IMR-90 (cell line): ENCODE data around the gene RUSC1. TPM values are rescaled to one million over a fixed set of nuclear protein-coding genes. Genes with fewer than 3 reads are reported as not detected.

Source experiments
- ATAC-seq: fragments of 200-7000 bp; cut with Tn5 transposase; 2 replicates; pipeline ENCODE4 v1.9.1; 2020; ENCODE audit warnings: low read depth, mild to moderate bottlenecking, moderate library complexity
- BruUV-seq: library from RNA; stranded (reverse); fragments of 400-500 nt; replicated peaks from 2 replicates; lab custom pipeline; 2021; lab: Mats Ljungman, UMichigan
- CTCF ChIA-PET: fragments of 300-600 bp; formaldehyde crosslinking; extraction: SDS; loops from one replicate; lab custom pipeline; 2021; ENCODE audit warnings: antibody characterized with exemption; lab: Yijun Ruan, JAX
- POLR2A ChIA-PET: fragments of 300-600 bp; sonication (Branson Sonifier 250); formaldehyde crosslinking; loops from one replicate; lab custom pipeline; 2022; ENCODE audit warnings: antibody characterized with exemption; ENCODE audit not compliant: unreplicated experiment; lab: Charles Lee
- DNase-seq: peaks from one replicate; pipeline ENCODE4 v3.0.0; 2013
- H2AFZ ChIP-seq: replicated peaks from 2 replicates; pipeline ENCODE3; 2013; ENCODE audit warnings: low read length, mild to moderate bottlenecking; ENCODE audit not compliant: poor library complexity
- H2AK5ac ChIP-seq: 2 replicates; pipeline ENCODE4 v1.6.1; 2013; ENCODE audit warnings: low read depth, low read length, inconsistent platforms
- H2AK9ac ChIP-seq: replicated peaks from 2 replicates; pipeline ENCODE3; 2013; ENCODE audit warnings: mild to moderate bottlenecking, low read depth, low read length, moderate library complexity; ENCODE audit not compliant: poor library complexity
- H2BK120ac ChIP-seq: 2 replicates; pipeline ENCODE4 v1.6.1; 2013; ENCODE audit warnings: low read depth, low read length, inconsistent platforms
- H2BK15ac ChIP-seq: 3 replicates; pipeline ENCODE4 v1.6.1; 2013; ENCODE audit warnings: low read depth, low read length, inconsistent platforms
- H2BK20ac ChIP-seq: 2 replicates; pipeline ENCODE4 v1.6.1; 2013; ENCODE audit warnings: low read depth, mild to moderate bottlenecking, inconsistent platforms, low read length, moderate library complexity
- H2BK5ac ChIP-seq: 2 replicates; pipeline ENCODE4 v1.6.1; 2013; ENCODE audit warnings: mild to moderate bottlenecking, low read depth, low read length, inconsistent platforms; ENCODE audit not compliant: poor library complexity, severe bottlenecking
- H3K14ac ChIP-seq: replicated peaks from 2 replicates; pipeline ENCODE4 v1.6.1; 2013; ENCODE audit warnings: low read depth, low read length, inconsistent platforms
- H3K18ac ChIP-seq: 2 replicates; pipeline ENCODE4 v1.6.1; 2013; ENCODE audit warnings: low read depth, low read length, control low read depth
- H3K23ac ChIP-seq: 2 replicates; pipeline ENCODE4 v1.6.1; 2013; ENCODE audit warnings: low read depth, low read length, inconsistent platforms
- H3K27ac ChIP-seq: 2 replicates; pipeline ENCODE4 v1.5.1; 2013; ENCODE audit warnings: mild to moderate bottlenecking, control low read depth, low read length; ENCODE audit not compliant: insufficient read depth
- H3K27me3 ChIP-seq: 2 replicates; pipeline ENCODE4 v1.6.1; 2013; ENCODE audit warnings: low read length; ENCODE audit not compliant: control insufficient read depth, insufficient read depth
- H3K36me3 ChIP-seq: 2 replicates; pipeline ENCODE4 v1.6.1; 2013; ENCODE audit warnings: low read length, mixed read lengths; ENCODE audit not compliant: control insufficient read depth, insufficient read depth
- H3K4ac ChIP-seq: 2 replicates; pipeline ENCODE4 v1.6.1; 2013; ENCODE audit warnings: low read depth, low read length, inconsistent platforms
- H3K4me1 ChIP-seq: 2 replicates; pipeline ENCODE4 v1.6.1; 2013; ENCODE audit warnings: low read length, mixed read lengths; ENCODE audit not compliant: control insufficient read depth, insufficient read depth
- H3K4me2 ChIP-seq: 2 replicates; pipeline ENCODE4 v1.6.1; 2013; ENCODE audit warnings: low read depth, mild to moderate bottlenecking, control low read depth, low read length, moderate library complexity
- H3K4me3 ChIP-seq: 2 replicates; pipeline ENCODE4 v1.5.1; 2013; ENCODE audit warnings: low read depth, mild to moderate bottlenecking, control low read depth, low read length, moderate library complexity; ENCODE audit not compliant: insufficient read depth
- H3K56ac ChIP-seq: 2 replicates; pipeline ENCODE4 v1.6.1; 2013; ENCODE audit warnings: low read length, inconsistent platforms; ENCODE audit not compliant: insufficient read depth; ENCODE audit errors: extremely low read depth
- H3K79me1 ChIP-seq, 2 experiments: 2 replicates each; pipeline ENCODE4 v1.6.1; 2013; ENCODE audit warnings: low read length in 2 of 2, inconsistent platforms in 1 of 2, low read depth in 1 of 2
- H3K9ac ChIP-seq: 2 replicates; pipeline ENCODE4 v1.6.1; 2013; ENCODE audit warnings: low read depth, low read length, control low read depth
- H3K9me1 ChIP-seq: 2 replicates; pipeline ENCODE4 v1.6.1; 2013; ENCODE audit warnings: low read length, inconsistent platforms; ENCODE audit not compliant: insufficient read depth
- H3K9me3 ChIP-seq: 2 replicates; pipeline ENCODE4 v1.6.1; 2013; ENCODE audit warnings: low read length; ENCODE audit not compliant: control insufficient read depth, insufficient read depth
- H4K20me1 ChIP-seq: 2 replicates; pipeline ENCODE4 v1.6.1; 2013; ENCODE audit warnings: low read length, inconsistent platforms; ENCODE audit not compliant: insufficient read depth
- H4K5ac ChIP-seq: 2 replicates; pipeline ENCODE4 v1.6.1; 2013; ENCODE audit warnings: mild to moderate bottlenecking, low read depth, low read length, control low read depth
- H4K8ac ChIP-seq, 2 experiments: 2 replicates each; pipeline ENCODE4 v1.6.1; 2013; ENCODE audit warnings: low read depth in 2 of 2, low read length in 2 of 2, control low read depth in 1 of 2, inconsistent platforms in 1 of 2
- H4K91ac ChIP-seq: 2 replicates; pipeline ENCODE4 v1.6.1; 2013; ENCODE audit warnings: low read depth, low read length, inconsistent platforms; ENCODE audit not compliant: insufficient read depth
- BHLHE40 ChIP-seq: fragments of 150-350 bp; IDR thresholded peaks from 2 replicates; pipeline ENCODE4 v1.6.1; 2016; ENCODE audit warnings: mild to moderate bottlenecking, low read depth, low read length
- CEBPB ChIP-seq: IDR thresholded peaks from 2 replicates; pipeline ENCODE4 v1.6.1; 2012; ENCODE audit warnings: low read depth, low read length, improper control_type of control experiment
- CHD1 ChIP-seq: IDR thresholded peaks from 2 replicates; pipeline ENCODE4 v1.6.1; 2012; ENCODE audit warnings: low read depth, low read length, improper control_type of control experiment
- CTCF ChIP-seq: conservative IDR thresholded peaks from 2 replicates; pipeline ENCODE4 v1.5.1; 2012; ENCODE audit warnings: mild to moderate bottlenecking, low read depth, low read length, improper control_type of control experiment
- ELK1 ChIP-seq: fragments of 150-350 bp; IDR thresholded peaks from 2 replicates; pipeline ENCODE4 v1.6.1; 2016; ENCODE audit warnings: low read depth, mild to moderate bottlenecking, low read length, moderate library complexity, borderline replicate concordance
- FOS ChIP-seq: fragments of 150-350 bp; IDR thresholded peaks from 2 replicates; pipeline ENCODE4 v1.6.1; 2016; ENCODE audit warnings: low read depth, low read length
- MAFK ChIP-seq: IDR thresholded peaks from 2 replicates; pipeline ENCODE4 v1.6.1; 2012; ENCODE audit warnings: low read depth, low read length, improper control_type of control experiment
- MAZ ChIP-seq: IDR thresholded peaks from 2 replicates; pipeline ENCODE4 v1.6.1; 2012; ENCODE audit warnings: low read depth, mild to moderate bottlenecking, low read length, improper control_type of control experiment, moderate library complexity, borderline replicate concordance
- MXI1 ChIP-seq: IDR thresholded peaks from 2 replicates; pipeline ENCODE4 v1.6.1; 2012; ENCODE audit warnings: low read depth, mild to moderate bottlenecking, low read length, moderate library complexity, borderline replicate concordance
- NFE2L2 ChIP-seq: fragments of 150-350 bp; IDR thresholded peaks from 2 replicates; pipeline ENCODE4 v1.6.1; 2016; ENCODE audit warnings: low read depth, mild to moderate bottlenecking, low read length
- POLR2A ChIP-seq: IDR thresholded peaks from 2 replicates; pipeline ENCODE4 v1.6.1; 2012; ENCODE audit warnings: mild to moderate bottlenecking, low read depth, low read length
- RAD21 ChIP-seq: IDR thresholded peaks from 2 replicates; pipeline ENCODE4 v1.6.1; 2012; ENCODE audit warnings: low read length, improper control_type of control experiment
- RCOR1 ChIP-seq: IDR thresholded peaks from 2 replicates; pipeline ENCODE4 v1.6.1; 2012; ENCODE audit warnings: mild to moderate bottlenecking, low read length, improper control_type of control experiment; ENCODE audit not compliant: insufficient replicate concordance
- RFX5 ChIP-seq: IDR thresholded peaks from 2 replicates; pipeline ENCODE4 v1.8.0; 2012; ENCODE audit warnings: low read depth, mild to moderate bottlenecking, low read length, moderate library complexity
- SMC3 ChIP-seq: fragments of 150-350 bp; IDR thresholded peaks from 2 replicates; pipeline ENCODE4 v1.6.1; 2016; ENCODE audit warnings: low read depth, mild to moderate bottlenecking, antibody characterized with exemption, low read length, moderate library complexity
- USF2 ChIP-seq: fragments of 150-350 bp; IDR thresholded peaks from 2 replicates; pipeline ENCODE4 v1.6.1; 2017; ENCODE audit warnings: mild to moderate bottlenecking, antibody characterized with exemption, low read length, low read depth
- WGBS, 2 experiments: methylation state at CpG; one replicate each; pipeline versions ENCODE4 v1.1.5 to v1.1.7; 2013; ENCODE audit warnings: missing lambda C conversion rate in 2 of 2; ENCODE audit not compliant: insufficient read length in 1 of 2; ENCODE audit errors: extremely low coverage in 2 of 2; 5-methylcytosine and 5-hydroxymethylcytosine counted together
- dilution Hi-C: fragments of 300-500 bp; cut with HindIII; formaldehyde crosslinking; loops from one replicate; pipeline ENCODE4 v1.14.3; 2018; ENCODE audit warnings: low sequenced_read_pairs; ENCODE audit not compliant: unreplicated experiment
- in situ Hi-C: fragments of 300-500 bp; cut with MboI; formaldehyde crosslinking; loops from 3 replicates; pipeline ENCODE4 v1.14.3; 2019; ENCODE audit warnings: low sequenced_read_pairs, inconsistent platforms, mixed read lengths
- intact Hi-C: fragments of 100-400 bp; cut with micrococcal nuclease; formaldehyde crosslinking; loops from 2 replicates; pipeline ENCODE4 v1.10.0; 2022
- polyA plus RNA-seq, 3 experiments: library from polyadenylated mRNA; depleted of rRNA; stranded (reverse); fragments of >200 nt; gene quantifications; 2 replicates each; pipeline ENCODE4 v1.2.3, GENCODE V29; 2012; ENCODE audit warnings: low replicate concordance in 1 of 3
- total RNA-seq: library from RNA; depleted of rRNA; stranded (reverse); fragments of >200 nt; gene quantifications from 2 replicates; pipeline ENCODE4 v1.2.3, GENCODE V29; 2012

Gene RUSC1
- total and polyA plus RNA-seq, 2 of the 4 experiments (the other 2 are of a cell fraction), result 4.1 to 31.4 TPM

- no peak overlapping the region for H2BK120ac ChIP-seq
- no peaks in the 10 kb centered on the region for H3K4me1 ChIP-seq
- H2AK5ac ChIP-seq, result no peak overlapping the region
- intact Hi-C loops, result no loop called here
- BruUV-seq, result no TSS peak
- H3K4me3 ChIP-seq, result no peak overlapping the region
- DNase-seq, result no peak
- no peak overlapping the region for H2BK15ac ChIP-seq
- H4K91ac ChIP-seq, result no peak overlapping the region
- no peak overlapping the region for H3K4ac ChIP-seq
- no peak overlapping the region for H4K8ac ChIP-seq
- peaks cover 3% of the 10 kb centered on the region; the same call in 1 of the 2 replicates for H3K9me1 ChIP-seq
- H2BK5ac ChIP-seq, result no peak overlapping the region
- H2AFZ ChIP-seq, result no peak overlapping the region
- H3K36me3 ChIP-seq, result no peaks in the 10 kb centered on the region
- 91% methylated on average over 8 of the region's 18 CpGs; no CpG with 5 or more reads in 1 of the 2 experiments for WGBS, 2 experiments
- POLR2A ChIA-PET, result no interaction called here
- H3K9ac ChIP-seq, result no peak overlapping the region
- no peaks in the 10 kb centered on the region for H3K9me3 ChIP-seq
- in situ Hi-C loops, result no loop called here
- no peak overlapping the region for H2BK20ac ChIP-seq
- peaks cover 3% of the 10 kb centered on the region for H3K27me3 ChIP-seq
- H3K4me2 ChIP-seq, result no peak overlapping the region
- no peaks in the 10 kb centered on the region for H4K20me1 ChIP-seq
- no peak overlapping the region for H3K14ac ChIP-seq
- no peak overlapping the region for H3K23ac ChIP-seq
- CTCF ChIA-PET, result no interaction called here
- ATAC-seq, result no peak
- H3K56ac ChIP-seq, result no peak overlapping the region
- TF ChIP-seq RCOR1 (no peak), RAD21 (no peak), NFE2L2 (no peak), MXI1 (no peak), MAFK (no peak), CHD1 (no peak), SMC3 (no peak), FOS (no peak), POLR2A (no peak), USF2 (no peak), MAZ (no peak), CTCF (no peak), RFX5 (no peak), ELK1 (no peak), BHLHE40 (no peak), CEBPB (no peak)
- H3K27ac ChIP-seq, result no peak overlapping the region
- dilution Hi-C loops, result no loop called here
- H2AK9ac ChIP-seq, result no peak overlapping the region
- no peak overlapping the region for H4K5ac ChIP-seq
- no peaks in the 10 kb centered on the region for H3K79me1 ChIP-seq
- H3K18ac ChIP-seq, result no peak overlapping the region
These were observed 35.1 kb upstream of the RUSC1 start for GRCh38 chr1:155285631-155286044.
